GM23338 (cell line): Measurements from ENCODE around the gene UGT1A3. TPM values are rescaled to one million over a fixed set of nuclear protein-coding genes. Genes with fewer than 3 reads are reported as not detected.

Source experiments
- ATAC-seq: fragments of 200-7000 bp; cut with Tn5 transposase; 3 replicates; pipeline ENCODE4 v1.9.1; 2020
- DNase-seq: peaks from one replicate; pipeline ENCODE4 v3.0.0-alpha.2; 2015; ENCODE audit warnings: low spot score
- H2AFZ ChIP-seq: fragments of 200-600 bp; sonication (generic); 2 replicates; pipeline ENCODE4 v1.8.0; 2016; ENCODE audit warnings: antibody characterized with exemption, mild to moderate bottlenecking, moderate library complexity
- H3F3A ChIP-seq: fragments of 200-600 bp; sonication (generic); replicated peaks from 2 replicates; pipeline ENCODE4 v1.8.0; 2017; ENCODE audit warnings: antibody characterized with exemption, mixed run types, low read depth
- H3K27ac ChIP-seq: fragments of 200-600 bp; sonication (generic); 2 replicates; pipeline ENCODE4 v1.6.1; 2016; ENCODE audit warnings: low read depth
- H3K27me3 ChIP-seq: fragments of 200-600 bp; sonication (generic); 2 replicates; pipeline ENCODE4 v1.8.0; 2016; ENCODE audit warnings: mild to moderate bottlenecking, mixed run types, moderate library complexity; ENCODE audit not compliant: insufficient read depth
- H3K36me3 ChIP-seq: fragments of 200-600 bp; sonication (generic); 2 replicates; pipeline ENCODE4 v1.8.0; 2016; ENCODE audit warnings: mild to moderate bottlenecking; ENCODE audit not compliant: insufficient read depth
- H3K4me1 ChIP-seq: fragments of 200-600 bp; sonication (generic); 2 replicates; pipeline ENCODE4 v1.8.0; 2016; ENCODE audit warnings: mild to moderate bottlenecking, moderate library complexity; ENCODE audit not compliant: insufficient read depth
- H3K4me2 ChIP-seq: fragments of 200-600 bp; sonication (generic); 2 replicates; pipeline ENCODE4 v1.7.1; 2017; ENCODE audit warnings: mixed run types
- H3K4me3 ChIP-seq: fragments of 200-600 bp; sonication (generic); 2 replicates; pipeline ENCODE4 v1.6.1; 2016; ENCODE audit warnings: mixed run types
- H3K79me2 ChIP-seq: fragments of 200-600 bp; sonication (generic); replicated peaks from 2 replicates; pipeline ENCODE4 v1.8.0; 2017; ENCODE audit warnings: mild to moderate bottlenecking; ENCODE audit not compliant: insufficient read depth
- H3K9me2 ChIP-seq: fragments of 200-600 bp; sonication (generic); 2 replicates; pipeline ENCODE4 v1.8.0; 2017; ENCODE audit not compliant: insufficient read depth
- H4K20me1 ChIP-seq: fragments of 200-600 bp; sonication (generic); replicated peaks from 2 replicates; pipeline ENCODE4 v1.8.0; 2017; ENCODE audit warnings: mild to moderate bottlenecking; ENCODE audit not compliant: insufficient read depth
- H3K27ac Mint-ChIP-seq: 2 replicates; pipeline ENCODE4 v1.8.0; 2020; ENCODE audit warnings: inconsistent platforms, mild to moderate bottlenecking, moderate library complexity, mixed read lengths
- H3K27me3 Mint-ChIP-seq: 3 replicates; pipeline ENCODE4 v1.8.0; 2022; ENCODE audit warnings: low read depth, mild to moderate bottlenecking, moderate library complexity, mixed read lengths, inconsistent platforms; ENCODE audit not compliant: insufficient read depth, poor library complexity
- H3K36me3 Mint-ChIP-seq: 3 replicates; pipeline ENCODE4 v1.8.0; 2021; ENCODE audit warnings: low read depth, mild to moderate bottlenecking, inconsistent platforms, moderate library complexity, mixed read lengths
- H3K4me1 Mint-ChIP-seq: 3 replicates; pipeline ENCODE4 v1.8.0; 2020; ENCODE audit warnings: mild to moderate bottlenecking, inconsistent platforms, mixed read lengths
- H3K4me3 Mint-ChIP-seq: 3 replicates; pipeline ENCODE4 v1.8.0; 2021; ENCODE audit warnings: moderate library complexity, mild to moderate bottlenecking, inconsistent platforms, mixed read lengths
- H3K9me3 Mint-ChIP-seq: 3 replicates; pipeline ENCODE4 v1.8.0; 2020; ENCODE audit warnings: moderate library complexity, mild to moderate bottlenecking, inconsistent platforms, mixed read lengths
- ETS1 ChIP-seq: IDR thresholded peaks from 2 replicates; pipeline ENCODE4 v1.6.1; 2016; ENCODE audit warnings: antibody characterized with exemption
- EZH2 ChIP-seq: fragments of 200-600 bp; sonication (generic); IDR thresholded peaks from one replicate; pipeline ENCODE4 v1.8.0; 2017; ENCODE audit warnings: antibody characterized with exemption, mild to moderate bottlenecking, low read depth; ENCODE audit not compliant: unreplicated experiment
- EZH2phosphoT487 ChIP-seq: fragments of 200-600 bp; sonication (generic); IDR thresholded peaks from one replicate; pipeline ENCODE4 v1.8.1; 2018; ENCODE audit warnings: antibody characterized with exemption; ENCODE audit not compliant: unreplicated experiment
- NANOG ChIP-seq: IDR thresholded peaks from 2 replicates; pipeline ENCODE4 v1.6.1; 2016; ENCODE audit warnings: antibody characterized with exemption, borderline replicate concordance
- STAT1 ChIP-seq: IDR thresholded peaks from one replicate; pipeline ENCODE4 v1.6.1; 2016; ENCODE audit warnings: antibody characterized with exemption; ENCODE audit not compliant: unreplicated experiment
- ZNF114 ChIP-seq: fragments of 250-450 bp; sonication (Bioruptor Pico); IDR thresholded peaks from 2 replicates; pipeline ENCODE4 v1.5.0; 2020; ENCODE audit warnings: mild to moderate bottlenecking, moderate library complexity
- ZNF331 ChIP-seq: fragments of 250-450 bp; sonication (Bioruptor Pico); IDR thresholded peaks from 2 replicates; pipeline ENCODE4 v1.5.0; 2020; ENCODE audit warnings: low read depth, mild to moderate bottlenecking, moderate library complexity
- ZNF462 ChIP-seq: fragments of 250-450 bp; sonication (Bioruptor Pico); IDR thresholded peaks from 2 replicates; pipeline ENCODE4 v1.5.0; 2020; ENCODE audit warnings: mild to moderate bottlenecking, moderate library complexity
- polyA plus RNA-seq: library from polyadenylated mRNA; unstranded; fragments of >200 nt; fragmentation: Nextera tagmentation; extraction: Ambion mirVana; gene quantifications from 2 replicates; pipeline ENCODE4 v1.2.1, GENCODE V29; 2016
- total RNA-seq: library from RNA; depleted of rRNA; stranded (reverse); fragments of >200 nt; shearing (Covaris generic); gene quantifications from 2 replicates; pipeline ENCODE4 v1.2.3, GENCODE V29; 2014
- TF ChIP-seq, protein P1 (sequence below): IDR thresholded peaks from one replicate; pipeline ENCODE4 v1.6.1; 2018; ENCODE audit warnings: antibody characterized with exemption; ENCODE audit not compliant: unreplicated experiment

UGT1A3 gene
- total and polyA plus RNA-seq, 2 experiments from 2014 or later: not detected

DNA sequence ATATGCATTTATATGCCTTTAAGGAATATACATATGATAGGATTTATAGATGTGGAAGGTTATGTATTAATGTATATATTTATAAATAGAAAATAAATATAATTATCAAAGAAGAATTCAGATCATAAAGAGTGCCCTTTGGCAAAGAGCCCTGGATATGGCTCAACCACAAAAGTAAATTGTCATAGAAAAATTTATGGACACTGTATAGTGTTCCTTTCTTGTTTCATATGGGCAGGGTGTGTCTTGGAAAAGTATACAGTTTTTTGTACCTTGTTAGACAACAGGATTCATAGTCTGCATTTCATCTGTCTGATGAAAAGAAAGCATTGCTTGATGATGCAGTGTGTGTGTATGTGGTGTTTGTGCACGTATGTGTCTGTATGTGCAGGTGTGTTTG, 44.2 kb upstream of the UGT1A3 start:
- no peaks in the 10 kb centered on the region; the same call in 2 of the 3 replicates for H3K36me3 Mint-ChIP-seq
- no peak overlapping the region for H3K4me3 Mint-ChIP-seq
- H3K27ac Mint-ChIP-seq: no peak overlapping the region
- ATAC-seq (no peak), DNase-seq (no peak)
- H3K27me3 Mint-ChIP-seq: peaks cover 4% of the 10 kb centered on the region
- Histone ChIP-seq H3K27me3 (no peaks in the 10 kb centered on the region), H3K9me2 (no peaks in the 10 kb centered on the region), H2AFZ (no peak overlapping the region), H3K27ac (no peak overlapping the region), H4K20me1 (no peaks in the 10 kb centered on the region; the same call in 1 of the 2 replicates), H3K4me2 (no peak overlapping the region), H3K4me3 (no peak overlapping the region), H3K4me1 (no peaks in the 10 kb centered on the region), H3K79me2 (no peaks in the 10 kb centered on the region), H3K36me3 (no peaks in the 10 kb centered on the region), H3F3A (no peaks in the 10 kb centered on the region)
- TF ChIP-seq EZH2: no peak
- TF ChIP-seq ZNF331: no peak
- TF ChIP-seq NANOG: no peak
- no peak for TF ChIP-seq ZNF114
- TF ChIP-seq, protein P1, sequence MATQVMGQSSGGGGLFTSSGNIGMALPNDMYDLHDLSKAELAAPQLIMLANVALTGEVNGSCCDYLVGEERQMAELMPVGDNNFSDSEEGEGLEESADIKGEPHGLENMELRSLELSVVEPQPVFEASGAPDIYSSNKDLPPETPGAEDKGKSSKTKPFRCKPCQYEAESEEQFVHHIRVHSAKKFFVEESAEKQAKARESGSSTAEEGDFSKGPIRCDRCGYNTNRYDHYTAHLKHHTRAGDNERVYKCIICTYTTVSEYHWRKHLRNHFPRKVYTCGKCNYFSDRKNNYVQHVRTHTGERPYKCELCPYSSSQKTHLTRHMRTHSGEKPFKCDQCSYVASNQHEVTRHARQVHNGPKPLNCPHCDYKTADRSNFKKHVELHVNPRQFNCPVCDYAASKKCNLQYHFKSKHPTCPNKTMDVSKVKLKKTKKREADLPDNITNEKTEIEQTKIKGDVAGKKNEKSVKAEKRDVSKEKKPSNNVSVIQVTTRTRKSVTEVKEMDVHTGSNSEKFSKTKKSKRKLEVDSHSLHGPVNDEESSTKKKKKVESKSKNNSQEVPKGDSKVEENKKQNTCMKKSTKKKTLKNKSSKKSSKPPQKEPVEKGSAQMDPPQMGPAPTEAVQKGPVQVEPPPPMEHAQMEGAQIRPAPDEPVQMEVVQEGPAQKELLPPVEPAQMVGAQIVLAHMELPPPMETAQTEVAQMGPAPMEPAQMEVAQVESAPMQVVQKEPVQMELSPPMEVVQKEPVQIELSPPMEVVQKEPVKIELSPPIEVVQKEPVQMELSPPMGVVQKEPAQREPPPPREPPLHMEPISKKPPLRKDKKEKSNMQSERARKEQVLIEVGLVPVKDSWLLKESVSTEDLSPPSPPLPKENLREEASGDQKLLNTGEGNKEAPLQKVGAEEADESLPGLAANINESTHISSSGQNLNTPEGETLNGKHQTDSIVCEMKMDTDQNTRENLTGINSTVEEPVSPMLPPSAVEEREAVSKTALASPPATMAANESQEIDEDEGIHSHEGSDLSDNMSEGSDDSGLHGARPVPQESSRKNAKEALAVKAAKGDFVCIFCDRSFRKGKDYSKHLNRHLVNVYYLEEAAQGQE: no peak
- H3K9me3 Mint-ChIP-seq: no peaks in the 10 kb centered on the region
- peaks cover 7% of the 10 kb centered on the region; the same call in 1 of the 3 replicates for H3K4me1 Mint-ChIP-seq

GRCh38 chr2:233686928-233687327, 41.9 kb upstream of the UGT1A3 start:
- DNase-seq (no peak), ATAC-seq (no peak)
- no peak overlapping the region for H3K4me2 ChIP-seq
- Mint-ChIP-seq H3K4me1 (peaks cover 17% of the 10 kb centered on the region), H3K9me3 (no peaks in the 10 kb centered on the region), H3K36me3 (no peaks in the 10 kb centered on the region; the same call in 2 of the 3 replicates), H3K4me3 (no peak overlapping the region), H3K27me3 (peaks cover 3% of the 10 kb centered on the region), H3K27ac (no peak overlapping the region)
- no peak overlapping the region for H2AFZ ChIP-seq
- H3K9me2 ChIP-seq: peaks cover 12% of the 10 kb centered on the region; the same call in 1 of the 2 replicates
- H3F3A ChIP-seq: no peaks in the 10 kb centered on the region
- no peaks in the 10 kb centered on the region; the same call in 1 of the 2 replicates for H4K20me1 ChIP-seq
- no peak overlapping the region for H3K4me3 ChIP-seq
- no peaks in the 10 kb centered on the region for H3K79me2 ChIP-seq
- no peak overlapping the region for H3K27ac ChIP-seq
- H3K4me1 ChIP-seq: peaks cover 7% of the 10 kb centered on the region; the same call in 1 of the 2 replicates
- H3K27me3 ChIP-seq: no peaks in the 10 kb centered on the region
- no peaks in the 10 kb centered on the region for H3K36me3 ChIP-seq
- no peak for TF ChIP-seq EZH2
- no peak for TF ChIP-seq ZNF114
- TF ChIP-seq STAT1: no peak
- no peak for TF ChIP-seq EZH2phosphoT487
- TF ChIP-seq ZNF462 (CRISPR knock-in tag): no peak
- no peak for TF ChIP-seq ETS1
